Left ventricle myocardium superior (tissue), 1 donor: ENCODE data around the gene FHAD1. TPM values are rescaled to one million over a fixed set of nuclear protein-coding genes. Genes with fewer than 3 reads are reported as not detected.

Experiments used
- ATAC-seq: fragments of 200-7000 bp; cut with Tn5 transposase; one replicate; pipeline ENCODE4 v1.9.1; 2020; ENCODE audit warnings: mild to moderate bottlenecking, moderate library complexity
- DNase-seq: peaks from one replicate; pipeline ENCODE4 v3.0.0-alpha.2; 2020
- intact Hi-C: fragments of 100-400 bp; cut with micrococcal nuclease; formaldehyde crosslinking; loops from one replicate; pipeline ENCODE4 v1.11.0; 2022
- total RNA-seq: library from RNA; stranded (reverse); fragmentation: NEBNext Ultra II Directional; extraction: Animal tissue kit (Norgen Biotek cat#: 25700); gene quantifications from one replicate; pipeline ENCODE4 v1.2.1, GENCODE V29; 2021
- donor health status: DM: no; HTN: yes; CAD: no; lungs with severe emphysema.

The FHAD1 gene
- total RNA-seq, 1 donor from 2014 or later: not detected

- intact Hi-C loops: no loop called here
- DNase-seq (no peak), ATAC-seq (no peak)
Observed at GRCh38 chr1:15215116-15215515, 31.9 kb upstream of the FHAD1 start.

- ATAC-seq (no peak), DNase-seq (no peak)
- intact Hi-C loops: no loop called here
Observed at GRCh38 chr1:15217654-15218053, 29.4 kb upstream of the FHAD1 start.

GRCh38 chr1:15218287-15219279, 28.4 kb upstream of the FHAD1 start:
- DNase-seq: no peak
- intact Hi-C loops: no loop called here
- no peak for ATAC-seq

- DNase-seq (no peak), ATAC-seq (no peak)
- intact Hi-C loops: no loop called here
Observed at GRCh38 chr1:15219280-15220023, 27.6 kb upstream of the FHAD1 start.

GRCh38 chr1:15220024-15220392, 27.0 kb upstream of the FHAD1 start:
- DNase-seq: no peak
- intact Hi-C loops: no loop called here

GRCh38 chr1:15220825-15221431, 26.1 kb upstream of the FHAD1 start:
- intact Hi-C loops: no loop called here
- peak; percentile 43 for DNase-seq
- peak; percentile 30 for ATAC-seq

More at GRCh38 chr1:15220024-15220392, 27.0 kb upstream of the FHAD1 start:
- ATAC-seq: no peak

- ATAC-seq: no peak
Observed at GRCh38 chr1:15222653-15223303, 24.2 kb upstream of the FHAD1 start.

GRCh38 chr1:15224259-15224869, 22.7 kb upstream of the FHAD1 start:
- no peak for DNase-seq
- intact Hi-C loops: no loop called here
- no peak for ATAC-seq

More at GRCh38 chr1:15222653-15223303, 24.2 kb upstream of the FHAD1 start:
- intact Hi-C loops: no loop called here
- DNase-seq: no peak

GRCh38 chr1:15224974-15225373, 22.0 kb upstream of the FHAD1 start:
- peak; percentile 25 for ATAC-seq
- intact Hi-C loops: no loop called here

GRCh38 chr1:15225461-15225860, 21.6 kb upstream of the FHAD1 start:
- ATAC-seq: peak; percentile 50

More at GRCh38 chr1:15224974-15225373, 22.0 kb upstream of the FHAD1 start:
- DNase-seq: no peak

GRCh38 chr1:15226388-15227255, 20.4 kb upstream of the FHAD1 start:
- intact Hi-C loops: no loop called here
- no peak for ATAC-seq

More at GRCh38 chr1:15225461-15225860, 21.6 kb upstream of the FHAD1 start:
- no peak for DNase-seq
- intact Hi-C loops: no loop called here

GRCh38 chr1:15229707-15230131, 17.3 kb upstream of the FHAD1 start:
- DNase-seq: no peak
- intact Hi-C loops: no loop called here
- ATAC-seq: no peak

More at GRCh38 chr1:15226388-15227255, 20.4 kb upstream of the FHAD1 start:
- DNase-seq: no peak

- intact Hi-C loops: no loop called here
- no peak for ATAC-seq
- DNase-seq: no peak
Observed at GRCh38 chr1:15231714-15232201, 15.3 kb upstream of the FHAD1 start.

- intact Hi-C loops: no loop called here
- ATAC-seq: no peak
- DNase-seq: no peak
Observed at GRCh38 chr1:15233689-15234088, 13.3 kb upstream of the FHAD1 start.

GRCh38 chr1:15236321-15236721, 10.7 kb upstream of the FHAD1 start:
- no peak for ATAC-seq
- no peak for DNase-seq
- intact Hi-C loops: no loop called here

GRCh38 chr1:15236746-15237145, 10.3 kb upstream of the FHAD1 start:
- intact Hi-C loops: no loop called here
- DNase-seq (no peak), ATAC-seq (no peak)

- DNase-seq: no peak
- no peak for ATAC-seq
- intact Hi-C loops: no loop called here
Observed at GRCh38 chr1:15238789-15239188, 8.2 kb upstream of the FHAD1 start.

GRCh38 chr1:15242766-15243165, 4.3 kb upstream of the FHAD1 start:
- no peak for ATAC-seq

More at GRCh38 chr1:15242766-15243165, 4.3 kb upstream of the FHAD1 start:
- DNase-seq: no peak
- intact Hi-C loops: no loop called here
